ENCODE results near the gene CC2D1A.
A peak's percentile ranks its signal among the peaks of the same experiment; 100 is the strongest.

The CC2D1A gene

GRCh38 chr19:13957051-13957450, 51.0 kb downstream of the CC2D1A start:
- no peak overlapping the region for H3K4me3 ChIP-seq (ENCODE audit: low read length)
- TF ChIP-seq, protein P1, sequence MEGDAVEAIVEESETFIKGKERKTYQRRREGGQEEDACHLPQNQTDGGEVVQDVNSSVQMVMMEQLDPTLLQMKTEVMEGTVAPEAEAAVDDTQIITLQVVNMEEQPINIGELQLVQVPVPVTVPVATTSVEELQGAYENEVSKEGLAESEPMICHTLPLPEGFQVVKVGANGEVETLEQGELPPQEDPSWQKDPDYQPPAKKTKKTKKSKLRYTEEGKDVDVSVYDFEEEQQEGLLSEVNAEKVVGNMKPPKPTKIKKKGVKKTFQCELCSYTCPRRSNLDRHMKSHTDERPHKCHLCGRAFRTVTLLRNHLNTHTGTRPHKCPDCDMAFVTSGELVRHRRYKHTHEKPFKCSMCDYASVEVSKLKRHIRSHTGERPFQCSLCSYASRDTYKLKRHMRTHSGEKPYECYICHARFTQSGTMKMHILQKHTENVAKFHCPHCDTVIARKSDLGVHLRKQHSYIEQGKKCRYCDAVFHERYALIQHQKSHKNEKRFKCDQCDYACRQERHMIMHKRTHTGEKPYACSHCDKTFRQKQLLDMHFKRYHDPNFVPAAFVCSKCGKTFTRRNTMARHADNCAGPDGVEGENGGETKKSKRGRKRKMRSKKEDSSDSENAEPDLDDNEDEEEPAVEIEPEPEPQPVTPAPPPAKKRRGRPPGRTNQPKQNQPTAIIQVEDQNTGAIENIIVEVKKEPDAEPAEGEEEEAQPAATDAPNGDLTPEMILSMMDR (IDR thresholded peaks at IDR 0.05; ENCODE audit: insufficient read depth, low read depth, low read length, missing control alignments) = no peak
- DNase-seq (ENCODE audit: low read depth) = no peak

DNA sequence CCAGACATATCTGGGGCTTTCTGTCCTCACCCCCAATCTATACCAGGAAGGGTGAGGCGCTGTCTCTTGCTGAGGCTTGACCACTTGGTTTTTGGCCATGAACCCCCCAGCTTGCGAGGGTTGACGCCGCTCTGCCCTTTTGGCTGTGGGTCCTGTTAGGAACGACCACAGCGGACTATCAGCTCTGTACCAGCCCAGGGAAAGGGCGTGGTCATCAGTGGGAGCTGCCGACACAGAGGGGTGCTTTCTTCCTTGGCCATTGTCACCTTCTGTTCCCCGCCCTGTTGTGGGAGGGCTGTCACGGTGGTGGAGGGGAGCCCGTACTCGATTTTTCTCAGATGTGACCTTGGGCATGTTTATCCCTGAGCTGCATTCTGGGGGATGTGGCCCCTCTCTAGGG, 52.0 kb downstream of the CC2D1A start:
- TF ChIP-seq, protein P1 (IDR thresholded peaks at IDR 0.05; ENCODE audit: insufficient read depth, low read depth, low read length, missing control alignments) = no peak
- H3K4me3 ChIP-seq (ENCODE audit: low read length) = no peak overlapping the region
- DNase-seq (ENCODE audit: low read depth) = no peak

- no peak overlapping the region for H3K4me3 ChIP-seq (ENCODE audit: low read length)
- TF ChIP-seq, protein P1 (IDR thresholded peaks at IDR 0.05; ENCODE audit: insufficient read depth, low read depth, low read length, missing control alignments) = no peak
- no peak for DNase-seq (ENCODE audit: low read depth)
These were observed 53.4 kb downstream of the CC2D1A start for GRCh38 chr19:13959141-13959961.

DNA sequence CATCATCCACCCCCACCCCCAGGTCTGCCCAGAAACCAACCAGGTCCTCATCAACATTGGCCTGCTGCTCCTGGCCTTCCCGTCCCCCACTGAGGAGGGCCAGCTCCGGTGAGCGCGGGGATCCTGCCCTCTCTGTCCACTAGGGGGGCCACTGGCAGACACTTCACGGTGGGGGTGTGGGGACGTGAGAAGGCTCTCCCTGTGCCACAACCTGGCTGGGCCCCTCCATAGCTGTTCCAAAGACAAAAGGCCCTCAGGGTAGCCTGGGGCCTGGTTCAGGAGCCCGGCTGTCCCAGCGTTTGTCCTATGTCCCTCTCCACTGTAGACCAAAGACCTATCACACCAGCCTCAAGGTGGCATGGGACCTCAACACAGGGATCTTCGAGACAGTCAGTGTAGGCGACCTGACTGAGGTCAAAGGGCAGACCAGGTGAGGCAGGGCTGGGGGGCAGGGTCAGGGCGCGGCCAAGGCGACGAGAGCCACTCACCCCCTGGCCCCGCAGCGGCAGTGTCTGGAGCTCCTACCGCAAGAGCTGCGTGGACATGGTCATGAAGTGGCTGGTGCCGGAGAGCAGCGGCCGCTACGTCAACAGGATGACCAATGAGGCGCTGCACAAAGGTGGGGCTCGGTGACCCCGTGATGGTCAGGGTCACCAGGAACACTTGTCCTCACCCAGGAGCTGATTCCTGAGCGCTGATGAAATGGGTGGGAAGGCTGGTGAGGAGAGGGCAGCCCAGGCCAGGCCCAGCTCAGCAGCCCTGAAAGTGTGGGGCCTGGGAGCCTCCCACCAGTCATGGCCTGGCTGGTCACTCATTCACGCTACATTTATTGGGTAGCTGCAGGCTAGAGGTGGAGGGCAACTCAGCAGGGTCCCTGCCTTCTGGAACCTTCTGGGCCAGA, 54.2 kb downstream of the CC2D1A start:
- no peak overlapping the region for H3K4me3 ChIP-seq (ENCODE audit: low read length)
- DNase-seq (ENCODE audit: low read depth) = no peak
- TF ChIP-seq, protein P1 (IDR thresholded peaks at IDR 0.05; ENCODE audit: insufficient read depth, low read depth, low read length, missing control alignments) = peak; percentile 22

DNA sequence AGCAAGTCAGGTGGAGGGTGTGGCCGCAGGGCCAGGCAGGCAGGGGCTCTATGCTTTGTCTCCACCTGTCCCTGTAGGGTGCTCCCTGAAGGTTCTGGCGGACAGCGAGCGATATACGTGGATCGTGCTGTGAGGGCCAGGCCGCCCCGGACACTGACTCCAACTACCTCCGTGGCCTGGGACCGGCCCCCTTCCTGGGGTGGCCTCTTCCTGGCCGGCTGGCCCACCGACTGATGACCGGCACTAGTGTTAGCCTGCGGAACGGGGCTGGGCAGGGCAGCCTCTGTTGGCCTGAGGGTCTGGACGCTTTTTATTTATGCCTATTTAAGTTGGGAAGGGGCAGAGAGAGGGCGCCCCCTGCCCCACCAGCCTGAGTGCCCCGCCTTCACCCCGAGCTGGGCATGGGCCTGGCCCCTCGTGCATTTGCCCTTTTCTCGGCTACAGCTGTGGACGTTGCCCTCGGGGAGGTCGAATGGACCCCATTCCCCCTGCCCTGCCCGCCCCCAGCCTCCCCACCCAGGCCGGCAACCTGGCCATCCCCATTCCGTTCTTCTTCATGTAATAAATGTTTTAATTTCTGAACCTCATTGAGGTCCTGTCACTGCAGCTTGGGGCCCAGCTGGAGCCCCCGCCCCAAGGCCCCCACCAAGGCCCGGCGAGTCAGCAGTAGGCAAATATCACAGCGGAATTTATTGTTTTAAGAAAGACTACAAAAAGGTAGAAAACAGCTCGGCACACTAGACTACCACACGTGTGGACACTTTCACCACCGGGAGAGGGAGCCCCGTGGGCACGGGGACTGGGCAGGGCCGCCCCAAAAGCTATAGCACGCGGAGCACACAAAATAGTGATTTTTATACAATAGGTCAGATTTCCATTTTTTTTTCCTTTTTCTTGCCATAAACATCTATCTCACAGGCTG, 55.1 kb downstream of the CC2D1A start:
- no peak overlapping the region for H3K4me3 ChIP-seq (ENCODE audit: low read length)
- DNase-seq (ENCODE audit: low read depth) = no peak
- TF ChIP-seq, protein P1 (IDR thresholded peaks at IDR 0.05; ENCODE audit: insufficient read depth, low read depth, low read length, missing control alignments) = peak; percentile 19

Data from epithelial cell of esophagus (primary cell).